ENCODE results near the gene ABCB9. TPM values are rescaled to one million over a fixed set of nuclear protein-coding genes. Genes with fewer than 3 reads are reported as not detected.

Gene ABCB9
- total RNA-seq, 2 donors from 2014 or later = 5.7 to 5.8 TPM

- DNase-seq (peak; percentile 59), ATAC-seq (peak; percentile 13 to 18)
- intact Hi-C loops (cut with DNase I) = loop anchor here in 1 of 2 donors (5.0 kb wide), 1 partner anchor 163 kb away; no protein-coding TSS in a partner anchor
Measured at GRCh38 chr12:122984612-122985337, 18.5 kb upstream of the ABCB9 start.

DNA sequence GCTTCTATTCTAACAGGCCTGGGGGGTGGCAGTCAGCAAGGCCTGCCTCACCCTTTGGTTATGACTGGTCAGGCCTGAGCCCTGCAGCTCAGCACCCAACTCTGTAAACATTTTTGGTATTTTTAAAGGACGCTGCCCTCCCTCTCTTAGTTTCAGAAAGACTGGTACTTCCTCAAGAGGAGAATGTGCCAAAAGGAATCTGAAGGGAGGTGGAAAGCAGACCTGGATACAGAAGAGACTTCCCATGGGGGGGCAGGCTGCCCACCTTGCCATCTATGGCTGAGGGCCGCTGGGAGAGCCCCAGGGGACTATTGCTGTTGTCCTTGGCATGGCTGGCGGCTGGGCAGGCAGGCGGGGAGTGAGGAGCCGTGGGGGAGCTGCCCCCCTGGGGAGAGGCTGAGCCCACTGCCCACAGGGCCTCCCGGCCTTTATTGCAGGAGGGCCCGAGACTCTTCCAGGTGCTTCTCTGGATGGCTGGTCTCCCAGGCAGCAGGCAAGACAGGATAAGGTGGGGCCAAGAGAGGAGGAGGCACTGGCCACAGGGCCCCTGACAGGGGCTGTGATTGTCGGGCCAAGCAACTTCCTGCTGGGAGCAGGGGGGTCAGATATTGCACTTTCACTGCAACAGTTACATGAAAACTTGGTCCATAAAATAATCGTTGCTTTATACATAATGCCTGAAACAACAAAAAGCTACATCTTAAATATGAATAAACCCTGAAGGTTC is 17.7 kb upstream of the ABCB9 start:
- no peak for DNase-seq
- ATAC-seq = no peak
- intact Hi-C loops (cut with DNase I) = no loop called here

- ATAC-seq (no peak), DNase-seq (no peak)
- intact Hi-C loops (cut with DNase I) = no loop called here
Measured at GRCh38 chr12:122982963-122983788, 16.9 kb upstream of the ABCB9 start.

- ATAC-seq (no peak), DNase-seq (no peak)
- intact Hi-C loops (cut with DNase I) = no loop called here
Measured at GRCh38 chr12:122982477-122982815, 16.2 kb upstream of the ABCB9 start.

DNA sequence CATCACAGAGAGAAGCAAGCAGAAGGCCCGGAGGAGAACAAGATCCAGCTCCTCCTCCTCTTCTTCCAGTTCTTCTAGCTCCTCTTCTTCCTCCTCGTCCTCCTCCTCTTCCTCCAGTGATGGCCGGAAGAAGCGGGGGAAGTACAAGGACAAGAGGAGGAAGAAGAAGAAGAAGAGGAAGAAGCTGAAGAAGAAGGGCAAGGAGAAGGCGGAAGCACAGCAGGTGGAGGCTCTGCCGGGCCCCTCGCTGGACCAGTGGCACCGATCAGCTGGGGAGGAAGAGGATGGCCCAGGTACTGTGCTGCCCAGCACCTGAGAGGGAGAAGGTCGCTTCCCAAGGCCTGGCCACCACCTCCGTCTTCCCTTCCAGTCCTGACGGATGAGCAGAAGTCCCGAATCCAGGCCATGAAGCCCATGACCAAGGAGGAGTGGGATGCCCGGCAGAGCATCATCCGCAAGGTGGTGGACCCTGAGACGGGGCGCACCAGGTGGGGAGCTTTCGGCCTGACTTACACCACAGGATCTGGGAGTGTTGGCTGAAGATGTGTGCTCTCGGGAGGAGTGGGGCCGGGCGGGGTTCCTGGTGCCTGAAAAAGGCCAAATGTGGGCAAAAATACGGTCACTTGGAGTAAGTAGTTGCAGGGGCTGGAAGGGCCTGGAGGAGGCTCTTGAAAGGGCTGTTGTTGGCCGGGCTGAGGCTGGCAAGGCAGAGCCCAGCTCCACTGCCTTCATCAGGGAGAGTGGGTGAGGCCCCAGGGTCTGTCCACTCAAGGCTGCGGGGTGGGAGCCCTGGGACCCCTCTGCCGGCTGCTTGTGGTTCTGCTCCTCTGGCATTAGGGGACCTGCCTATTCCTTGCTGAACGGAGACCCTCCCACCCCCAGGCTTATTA is 15.6 kb upstream of the ABCB9 start:
- intact Hi-C loops (cut with DNase I) = no loop called here
- DNase-seq (no peak), ATAC-seq (no peak)

GRCh38 chr12:122981036-122981471 is 14.8 kb upstream of the ABCB9 start:
- DNase-seq (no peak), ATAC-seq (no peak)

GRCh38 chr12:122980183-122981035 is 14.1 kb upstream of the ABCB9 start, which contains the start of gene ARL6IP4:
ARL6IP4 (plus strand) TSS chr12:122980681; CDS start chr12:122981140, 459 bp downstream.
- DNase-seq (peak; percentile 79), ATAC-seq (peak; percentile 80 to 83)
- intact Hi-C loops (cut with DNase I) = no loop called here

More at GRCh38 chr12:122981036-122981471, 14.8 kb upstream of the ABCB9 start:
- intact Hi-C loops (cut with DNase I) = no loop called here

DNA sequence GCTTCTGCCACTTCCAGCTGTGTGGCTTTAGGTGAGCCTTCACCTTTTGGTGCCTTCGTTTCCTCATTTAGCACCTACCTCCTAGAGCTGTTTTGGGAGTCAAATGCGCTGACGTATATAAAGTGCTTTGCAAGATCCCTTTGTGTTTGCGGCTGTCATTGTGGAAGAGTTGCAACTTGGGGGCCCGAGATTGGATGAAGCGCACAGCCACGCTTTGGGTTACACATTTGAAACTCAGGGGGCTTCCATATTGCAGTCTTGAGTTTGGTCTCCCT is 13.6 kb upstream of the ABCB9 start:
- no peak for DNase-seq
- intact Hi-C loops (cut with DNase I) = loop anchor here in 1 of 2 donors (5.0 kb wide), 1 partner anchor 252 kb away; the partner anchor contains the start of genes MPHOSPH9 and MTRFR
- no peak for ATAC-seq

GRCh38 chr12:122979001-122979907 is 13.0 kb upstream of the ABCB9 start:
- intact Hi-C loops (cut with DNase I) = loop anchor here in 1 of 2 donors (5.0 kb wide), 1 partner anchor 253 kb away; the partner anchor contains the start of genes MPHOSPH9 and MTRFR
- ATAC-seq (no peak), DNase-seq (no peak)

DNA sequence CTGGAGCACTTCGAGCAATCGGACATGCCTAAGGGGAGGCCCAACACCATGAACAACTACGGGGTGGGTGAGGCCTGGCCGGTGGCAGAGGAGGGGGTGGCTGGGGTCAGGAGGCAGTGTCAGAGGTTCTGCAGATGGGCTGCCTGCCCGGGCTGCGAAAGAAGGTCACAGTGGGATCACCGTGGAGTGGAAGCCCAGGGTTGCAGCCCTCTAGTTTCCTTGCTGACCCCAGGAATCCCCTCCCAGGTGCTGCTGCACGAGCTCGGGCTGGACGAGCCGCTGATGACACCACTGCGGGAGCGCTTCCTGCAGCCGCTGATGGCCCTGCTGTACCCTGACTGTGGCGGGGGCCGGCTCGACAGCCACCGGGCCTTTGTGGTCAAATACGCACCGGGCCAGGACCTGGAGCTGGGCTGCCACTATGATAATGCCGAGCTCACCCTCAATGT is 12.3 kb upstream of the ABCB9 start:
- ATAC-seq = no peak
- no peak for DNase-seq
- intact Hi-C loops (cut with DNase I) = loop anchor here in 1 of 2 donors (5.0 kb wide), 1 partner anchor 254 kb away; the partner anchor contains the start of genes MPHOSPH9 and MTRFR

DNA sequence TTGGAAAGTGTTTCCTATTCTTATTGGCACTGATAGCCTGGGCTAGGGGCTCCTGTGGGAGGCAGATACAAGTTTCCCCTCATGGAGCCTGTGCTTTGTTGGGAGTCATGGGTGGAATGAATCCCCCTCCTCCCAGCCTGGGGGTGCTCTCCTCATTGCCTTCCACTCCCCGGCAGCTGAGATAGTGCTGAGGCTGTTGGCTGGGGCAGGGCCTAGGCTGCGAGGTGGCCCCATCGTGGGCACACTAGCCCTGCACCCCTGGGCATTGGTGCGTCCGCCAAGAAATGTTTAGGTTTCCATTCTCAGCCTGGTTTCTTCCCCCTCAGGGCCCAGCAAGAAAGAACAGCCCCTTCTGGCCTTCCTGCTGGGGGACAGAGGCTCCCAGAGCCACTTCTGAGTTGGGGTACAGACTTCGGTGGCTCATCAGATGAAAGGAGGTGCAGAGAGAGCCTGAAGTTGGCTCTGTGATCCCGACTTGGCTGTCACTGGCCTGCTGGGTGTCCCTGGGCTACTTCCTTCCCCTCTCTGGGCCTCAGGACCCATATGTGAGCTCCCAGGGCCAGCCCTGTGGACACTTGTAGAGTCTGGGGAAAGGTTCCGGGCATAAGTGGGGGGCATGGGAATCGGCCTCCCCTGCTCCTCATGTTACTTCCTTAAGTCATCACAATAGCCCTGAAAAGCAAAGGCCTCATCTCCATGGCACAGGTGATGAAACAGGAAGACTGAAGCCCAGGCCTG is 11.6 kb upstream of the ABCB9 start:
- intact Hi-C loops (cut with DNase I) = loop anchor here in 1 of 2 donors (5.0 kb wide), 1 partner anchor 254 kb away; the partner anchor contains the start of genes MPHOSPH9 and MTRFR
- ATAC-seq = no peak
- DNase-seq = no peak

- intact Hi-C loops (cut with DNase I) = loop anchor here in 1 of 2 donors (5.0 kb wide), 1 partner anchor 255 kb away; the partner anchor contains the start of genes MPHOSPH9 and MTRFR
- DNase-seq (no peak), ATAC-seq (no peak)
Measured at GRCh38 chr12:122977153-122977552, 10.9 kb upstream of the ABCB9 start.

DNA sequence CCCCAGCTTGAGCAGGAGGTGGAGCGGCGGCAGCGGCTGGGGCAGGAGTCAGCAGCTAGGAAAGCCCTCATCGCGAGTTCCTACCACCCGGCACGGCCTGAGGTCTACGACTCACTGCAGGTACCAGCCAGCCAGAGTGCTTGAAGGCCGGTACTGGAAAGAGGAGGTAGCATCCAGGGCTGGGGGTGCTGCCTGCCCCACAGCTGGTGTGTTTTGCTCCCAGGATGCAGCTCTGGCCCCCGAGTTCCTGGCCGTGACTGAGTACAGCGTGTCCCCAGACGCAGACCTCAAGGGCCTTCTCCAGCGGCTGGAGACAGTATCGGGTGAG is 10.3 kb upstream of the ABCB9 start:
- DNase-seq (no peak), ATAC-seq (no peak)
- intact Hi-C loops (cut with DNase I) = loop anchor here in 1 of 2 donors (5.0 kb wide), 1 partner anchor 256 kb away; the partner anchor contains the start of genes MPHOSPH9 and MTRFR

GRCh38 chr12:122975790-122976647 is 9.8 kb upstream of the ABCB9 start:
- no peak for ATAC-seq
- intact Hi-C loops (cut with DNase I) = loop anchor here in 1 of 2 donors (5.0 kb wide), 1 partner anchor 256 kb away; the partner anchor contains the start of genes MPHOSPH9 and MTRFR
- no peak for DNase-seq
